ENCODE measurements around the gene GALNT3.

The GALNT3 gene

GRCh38 chr2:165796129-165796528 lies 2.1 kb upstream of the GALNT3 start:
- no peak for DNase-seq (ENCODE audit: low read depth)

DNA sequence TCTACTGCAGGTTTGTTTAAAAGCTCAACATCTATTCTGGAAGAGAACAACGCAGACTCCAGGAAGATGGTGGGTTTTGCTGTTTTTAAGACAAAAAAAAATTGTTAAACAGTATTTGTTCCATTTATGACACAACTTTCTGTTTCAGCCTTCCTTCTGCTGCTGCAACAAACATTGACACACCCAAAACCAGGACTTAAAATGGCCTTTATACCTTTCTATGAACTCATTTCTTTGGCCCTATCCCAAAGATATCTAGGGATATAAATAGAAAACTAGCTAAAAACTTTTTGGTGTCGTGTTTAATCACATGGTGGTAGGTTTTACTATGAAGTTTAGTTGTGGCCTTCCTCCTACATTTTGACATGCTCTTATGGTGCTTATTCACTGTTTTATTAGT lies 964 bp upstream of the GALNT3 start:
- no peak for DNase-seq (ENCODE audit: low read depth)

DNA sequence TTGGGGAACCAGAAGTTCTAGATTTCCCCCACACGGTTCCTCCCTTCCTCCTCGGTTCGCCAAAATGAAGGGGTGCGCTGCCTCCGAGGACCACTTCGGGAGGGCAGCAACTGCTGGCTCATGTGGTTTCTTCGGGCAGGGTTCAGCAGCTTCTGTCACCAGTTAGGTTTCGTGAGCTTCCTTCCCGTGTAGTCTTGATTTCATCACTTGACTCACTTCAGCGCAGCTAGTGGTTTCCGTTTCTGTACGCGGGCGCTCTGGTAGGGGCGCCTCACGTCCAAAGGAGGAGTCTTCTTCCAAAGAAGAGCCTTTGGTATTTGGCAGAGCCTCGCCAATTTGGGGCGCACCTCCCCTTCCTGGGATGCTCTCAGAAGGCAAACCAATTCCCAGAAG lies 485 bp upstream of the GALNT3 start:
- DNase-seq (ENCODE audit: low read depth), result peak; percentile 19

- DNase-seq (ENCODE audit: low read depth), result peak; percentile 0
Measured at GRCh38 chr2:165793161-165793778, 777 bp downstream of the GALNT3 start.

GRCh38 chr2:165792104-165792454 lies 2.0 kb downstream of the GALNT3 start:
- DNase-seq (ENCODE audit: low read depth), result no peak

DNA sequence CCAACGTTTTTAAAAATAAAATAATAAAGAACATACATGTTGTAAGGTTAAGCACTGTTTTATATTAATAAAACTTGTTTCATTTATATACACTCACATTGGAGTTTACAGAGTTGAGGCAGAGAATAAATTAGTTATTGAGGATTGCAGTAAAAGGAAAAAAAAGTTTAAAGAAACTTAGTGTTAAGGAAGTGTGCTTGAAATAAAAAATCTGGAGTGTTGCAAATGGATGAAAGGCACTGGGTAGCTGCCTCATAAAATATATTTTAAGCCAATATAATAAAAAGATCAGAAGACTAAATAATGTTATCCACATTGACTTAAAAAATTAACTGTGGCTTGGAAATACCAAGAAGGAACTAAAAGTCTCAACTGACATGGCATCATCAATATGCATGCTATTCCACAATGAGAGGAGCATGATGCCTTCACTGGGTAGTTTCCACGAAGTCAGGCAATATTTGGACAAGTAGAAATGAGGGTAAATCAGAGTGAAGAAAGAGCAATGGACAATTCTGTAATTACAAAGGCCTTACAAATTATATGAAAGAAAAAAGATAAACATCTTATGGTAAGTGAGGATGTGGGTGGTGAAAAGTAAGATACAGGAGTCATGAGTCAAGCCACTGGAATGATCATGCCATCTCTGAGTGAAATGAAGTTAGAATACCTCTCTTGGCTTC lies 2.5 kb downstream of the GALNT3 start:
- DNase-seq (ENCODE audit: low read depth), result no peak

DNA sequence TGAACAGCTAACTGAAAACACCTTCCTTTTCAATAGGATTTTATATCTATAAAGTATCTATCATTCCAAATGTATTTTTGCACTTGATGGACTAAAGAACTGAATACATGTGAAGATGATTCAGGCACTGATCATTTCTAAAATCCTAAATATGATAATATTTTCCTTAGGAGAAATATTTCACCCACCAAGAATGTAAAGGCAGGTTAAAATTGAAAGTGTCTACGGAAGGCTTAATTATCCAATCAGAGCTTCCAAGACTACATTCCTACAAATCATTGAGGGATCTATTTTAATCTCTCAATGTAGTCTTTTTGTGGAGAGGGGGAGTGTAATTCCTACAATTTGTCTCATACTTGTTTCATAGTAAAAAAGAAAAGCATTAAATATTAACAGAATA lies 3.6 kb downstream of the GALNT3 start:
- no peak for DNase-seq (ENCODE audit: low read depth)

DNA sequence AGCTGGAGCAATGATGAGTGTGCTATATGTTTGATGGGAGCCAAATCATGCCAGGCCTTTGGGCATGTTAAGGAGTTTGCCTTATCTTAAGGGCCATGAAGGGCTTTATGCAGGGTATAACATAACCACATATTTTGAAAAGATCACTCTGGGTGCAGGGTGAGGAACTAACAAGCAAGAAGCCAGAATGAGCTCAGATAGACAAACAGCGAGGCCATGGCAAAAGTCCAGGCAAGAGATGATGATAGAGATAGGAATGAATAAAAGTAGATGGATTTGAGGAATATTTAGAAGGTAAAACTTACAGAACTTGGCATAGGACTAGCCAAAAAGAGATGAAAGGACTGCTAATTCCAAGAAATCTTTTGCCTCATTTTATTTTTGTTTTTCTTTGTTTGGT lies 6.7 kb downstream of the GALNT3 start:
- no peak for DNase-seq (ENCODE audit: low read depth)

- no peak for DNase-seq (ENCODE audit: low read depth)
Measured at GRCh38 chr2:165779706-165780105, 14.3 kb downstream of the GALNT3 start.

DNA sequence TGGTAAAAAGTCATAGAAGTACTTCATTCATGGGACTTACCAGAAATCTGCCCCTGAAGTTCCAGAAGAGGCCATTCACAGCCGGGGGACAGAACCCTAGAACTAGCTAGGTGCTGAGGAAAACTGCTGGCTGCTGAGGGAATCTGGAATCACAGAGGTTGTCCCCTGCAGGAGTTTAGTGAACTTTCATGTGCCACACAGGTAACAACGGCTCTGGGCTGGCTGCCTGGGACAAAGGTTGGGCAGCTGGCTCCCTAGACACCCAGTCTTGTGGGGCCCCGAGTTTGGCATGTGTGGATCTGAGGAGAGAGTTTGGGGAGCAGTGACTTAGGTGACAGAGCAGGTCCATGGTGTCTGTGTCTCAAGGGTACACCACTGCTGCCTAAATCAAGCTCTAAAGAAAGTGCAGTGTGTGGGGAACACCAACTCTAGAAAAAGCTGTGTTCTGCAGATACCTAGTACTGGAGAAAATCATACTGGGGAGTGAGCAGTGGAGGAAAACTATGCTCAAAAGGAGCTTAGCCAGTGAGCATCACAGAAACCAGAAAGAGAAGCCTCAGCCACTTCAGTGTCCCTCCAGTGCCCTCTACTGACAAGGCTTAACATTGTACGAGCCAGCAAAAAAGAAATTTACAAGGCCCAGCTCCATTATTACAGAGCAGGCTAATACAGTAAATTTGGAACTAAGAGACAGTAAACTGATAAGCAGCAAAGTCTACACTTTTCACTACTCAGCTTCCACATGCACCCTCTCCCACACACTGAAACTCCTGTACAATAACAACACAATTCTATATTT lies 15.2 kb downstream of the GALNT3 start:
- DNase-seq (ENCODE audit: low read depth), result no peak

- no peak for DNase-seq (ENCODE audit: low read depth)
Measured at GRCh38 chr2:165778187-165778556, 15.9 kb downstream of the GALNT3 start.

GRCh38 chr2:165777522-165778186 lies 16.4 kb downstream of the GALNT3 start:
- DNase-seq (ENCODE audit: low read depth), result no peak

GRCh38 chr2:165776796-165777195 lies 17.3 kb downstream of the GALNT3 start:
- no peak for DNase-seq (ENCODE audit: low read depth)

- DNase-seq (ENCODE audit: low read depth), result no peak
Measured at GRCh38 chr2:165776013-165776412, 18.0 kb downstream of the GALNT3 start.

DNA sequence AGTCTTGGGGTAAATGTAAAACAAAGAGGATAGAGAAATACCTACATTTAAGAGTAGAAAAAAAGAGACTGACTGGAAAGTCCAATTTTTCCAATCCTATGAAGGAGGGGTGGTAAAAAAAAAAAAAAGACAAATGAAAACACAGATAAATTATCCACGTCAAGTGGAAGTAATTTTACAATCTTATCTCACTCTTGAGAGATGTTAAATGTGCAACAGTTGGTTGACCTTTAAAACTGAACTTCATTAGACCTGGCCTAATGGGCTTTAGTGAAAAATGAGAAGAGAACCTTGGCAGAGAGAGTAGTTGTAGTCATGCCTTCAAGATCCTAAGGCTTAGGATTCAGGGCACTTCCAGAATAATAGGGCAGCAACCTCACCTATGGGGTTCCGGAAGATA lies 20.4 kb downstream of the GALNT3 start:
- no peak for DNase-seq (ENCODE audit: low read depth)

DNA sequence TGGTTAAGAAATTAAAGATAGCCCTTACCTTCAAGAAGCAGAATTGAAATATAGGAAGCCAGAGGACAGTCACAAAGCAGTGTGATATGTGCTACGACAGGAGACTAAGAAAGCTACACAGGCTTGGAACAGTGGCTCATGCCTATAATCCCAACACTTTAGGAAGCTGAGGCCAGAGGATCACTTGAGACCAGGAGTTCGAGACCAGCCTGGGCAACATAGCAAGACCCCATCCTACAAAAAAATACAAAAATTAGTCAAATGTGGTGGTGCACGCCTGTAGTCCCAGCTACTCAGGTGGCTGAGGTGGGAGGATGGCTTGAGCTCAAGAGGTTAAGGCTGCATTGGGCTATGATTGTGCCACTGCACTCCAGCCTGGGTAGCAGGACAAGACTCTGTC lies 21.9 kb downstream of the GALNT3 start:
- DNase-seq (ENCODE audit: low read depth), result no peak

DNA sequence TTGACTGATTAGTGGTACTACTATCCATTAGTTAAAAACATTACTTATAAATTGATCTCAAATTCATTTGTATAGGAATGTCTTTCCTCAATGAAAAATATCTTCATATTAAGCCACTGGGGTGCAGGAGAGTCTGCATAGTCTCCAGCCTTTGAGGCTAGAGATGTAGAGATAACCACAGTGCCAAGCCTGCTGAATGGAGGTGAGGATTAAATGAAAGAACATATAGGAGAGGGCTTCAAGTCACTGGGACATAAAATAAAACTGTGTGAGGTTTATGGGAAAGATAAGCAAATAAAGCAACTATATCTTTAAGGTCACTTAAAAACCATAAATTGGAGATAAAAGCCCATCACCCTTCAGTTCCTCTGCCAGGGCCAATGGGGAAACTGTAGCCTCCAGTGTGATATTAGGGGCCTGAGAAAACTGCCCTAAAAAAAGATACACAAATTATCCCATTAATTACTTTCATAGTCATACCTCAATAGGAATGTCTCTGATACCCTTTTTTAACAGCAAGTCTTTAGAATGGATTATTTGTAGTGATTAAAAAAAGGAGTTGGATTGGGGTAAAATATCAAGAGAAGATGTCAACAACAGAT lies 27.6 kb downstream of the GALNT3 start:
- DNase-seq (ENCODE audit: low read depth), result no peak

DNA sequence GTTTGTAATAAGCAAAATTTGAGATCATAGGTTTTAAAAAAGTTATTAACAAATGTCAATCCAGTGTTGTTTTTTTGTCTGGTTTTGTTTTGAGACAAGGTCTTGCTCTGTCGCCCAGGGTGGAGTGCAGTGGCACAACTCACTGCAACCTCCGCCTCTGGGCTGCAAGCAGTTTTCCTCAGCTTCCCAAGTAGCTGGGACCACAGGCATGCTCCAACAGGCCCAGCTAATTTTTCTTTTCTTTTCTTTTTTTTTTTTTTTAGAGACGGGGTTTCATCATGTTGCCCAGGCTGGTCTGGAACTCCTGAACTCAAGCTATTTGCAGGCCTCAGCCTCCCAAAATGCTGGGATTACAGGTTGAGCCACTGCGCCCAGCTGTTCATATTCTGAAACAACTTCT lies 31.3 kb downstream of the GALNT3 start:
- no peak for DNase-seq (ENCODE audit: low read depth)

DNA sequence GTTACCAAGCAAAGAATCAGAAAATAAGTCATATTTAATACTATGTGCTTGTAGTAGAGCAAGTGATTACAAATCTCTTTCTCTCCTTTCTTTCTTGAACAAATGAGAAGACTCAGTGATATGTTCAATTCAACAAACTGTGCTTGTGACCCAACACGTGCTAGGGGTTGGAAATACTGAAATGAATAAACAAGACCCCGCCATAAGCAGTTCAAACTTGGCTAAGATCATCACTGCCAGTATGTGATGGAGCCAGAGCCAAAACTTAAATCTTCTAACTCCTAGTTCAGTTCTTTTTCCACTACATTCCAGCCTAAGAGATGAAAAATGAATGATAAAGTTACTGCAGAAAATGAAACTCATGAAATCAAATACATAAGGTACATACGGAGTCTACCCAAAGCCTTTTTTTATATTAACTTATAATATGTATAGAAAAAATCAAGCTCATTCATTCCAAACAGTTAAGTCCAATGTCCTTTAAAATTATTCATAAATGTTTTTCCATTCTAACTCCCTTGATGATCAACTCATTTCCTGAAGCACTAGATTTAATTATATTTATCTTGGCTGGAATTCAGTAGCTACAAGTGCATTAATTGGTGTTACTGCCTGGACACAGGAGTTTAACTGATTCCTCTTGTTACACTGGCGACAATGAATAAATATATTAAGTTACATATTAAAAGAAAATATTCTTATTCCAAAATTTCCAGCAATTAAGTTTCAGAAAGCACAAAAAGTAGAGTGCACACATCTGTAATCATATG lies 36.0 kb downstream of the GALNT3 start:
- no peak for DNase-seq (ENCODE audit: low read depth)

- no peak for DNase-seq (ENCODE audit: low read depth)
Measured at GRCh38 chr2:165746501-165746900, 47.5 kb downstream of the GALNT3 start.

GRCh38 chr2:165745916-165746315 lies 48.1 kb downstream of the GALNT3 start:
- no peak for DNase-seq (ENCODE audit: low read depth)

GRCh38 chr2:165743442-165743841 lies 50.6 kb downstream of the GALNT3 start:
- DNase-seq (ENCODE audit: low read depth), result no peak

All from activated T-helper 1 cell treated with Interleukin-2 at 50 U/mL for 16 hours (primary cell).